Activated gamma-delta T cell (primary cell): Measurements from ENCODE around the gene SELENOF.
"Not testable (repeated sequence)": the region's sequence is repeated elsewhere in the genome, so short reads cannot be mapped to it uniquely, and the experiment has no call there.

Experiments
- DNase-seq: peaks from one replicate; lab custom pipeline; 2025; lab: John Stamatoyannopoulos, UW

The SELENOF gene

DNA sequence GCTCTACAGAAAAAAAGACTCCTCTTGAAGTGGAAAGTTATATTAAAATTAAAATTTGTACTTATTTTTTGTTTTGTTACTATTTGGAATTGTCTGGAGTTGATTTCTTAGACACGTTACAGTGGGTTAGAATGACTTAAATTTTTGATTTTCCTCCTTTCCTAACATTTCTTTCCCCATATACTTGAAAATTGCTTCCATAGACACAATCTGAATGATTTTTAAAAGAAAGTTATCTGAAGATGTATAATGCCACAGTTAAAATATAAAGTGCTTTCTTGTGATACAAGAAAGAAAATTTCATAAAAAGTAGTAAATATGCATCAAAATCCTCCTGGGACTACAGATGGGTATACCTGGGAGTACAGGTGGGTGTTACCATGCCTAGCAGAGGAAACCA is 2.8 kb upstream of the SELENOF start:
- no peak for DNase-seq

DNA sequence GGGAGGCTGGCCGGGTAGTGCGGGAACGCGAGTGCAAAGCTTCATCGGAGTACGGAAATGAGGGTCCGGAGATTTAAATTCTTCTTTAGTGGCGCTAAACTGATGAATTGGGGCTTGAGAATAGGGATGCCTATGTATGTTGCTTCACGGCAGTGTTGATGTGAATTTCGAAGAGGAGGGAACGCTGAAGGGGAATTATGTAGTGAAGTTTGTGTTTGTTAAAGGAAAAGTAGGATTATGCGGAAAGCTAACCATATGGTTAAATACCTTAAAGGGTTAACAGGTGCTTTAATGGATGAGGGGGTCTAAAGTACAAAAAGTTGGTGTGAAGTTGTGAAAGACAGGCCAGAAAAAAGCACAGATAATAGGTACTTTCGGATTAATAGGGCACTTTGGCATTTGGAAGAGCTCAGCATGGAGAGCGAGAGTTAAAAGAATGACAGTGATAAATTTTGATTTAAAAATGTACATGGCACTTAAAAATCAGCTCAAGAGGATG is 1.9 kb upstream of the SELENOF start:
- no peak for DNase-seq

DNA sequence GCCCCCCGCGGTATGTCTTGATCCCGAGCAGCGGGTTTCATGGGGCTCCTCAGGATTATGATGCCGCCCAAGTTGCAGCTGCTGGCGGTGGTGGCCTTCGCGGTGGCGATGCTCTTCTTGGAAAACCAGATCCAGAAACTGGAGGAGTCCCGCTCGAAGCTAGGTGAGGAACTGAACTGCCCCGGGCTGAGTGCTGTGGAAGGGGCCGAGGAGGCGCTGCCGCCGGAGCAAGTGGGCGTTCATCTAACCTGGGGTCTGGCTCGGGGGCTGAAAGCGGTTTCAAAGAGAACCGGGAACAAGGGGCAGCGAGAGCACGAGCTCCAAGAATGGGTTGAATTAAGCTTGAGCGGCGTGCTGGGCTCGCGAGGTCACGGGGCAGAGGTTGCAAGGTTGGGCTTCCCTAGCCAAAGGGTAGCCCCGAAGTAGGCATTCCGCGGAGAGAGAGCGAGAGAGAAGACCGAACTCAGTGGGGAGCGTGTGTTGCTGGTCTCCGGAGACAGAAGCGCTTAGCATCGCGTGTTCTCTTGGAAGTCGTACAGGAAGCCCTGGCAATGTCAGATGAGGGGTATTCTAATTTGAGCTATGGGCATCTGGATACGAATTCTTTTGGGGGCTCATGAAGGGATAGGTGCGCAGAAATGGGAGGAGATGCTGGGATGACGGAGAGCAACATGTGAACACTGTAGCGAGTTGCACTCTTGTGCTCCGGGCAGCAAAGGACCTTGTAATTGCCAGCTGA is 1.2 kb upstream of the SELENOF start:
- DNase-seq: peak; percentile 31

DNA sequence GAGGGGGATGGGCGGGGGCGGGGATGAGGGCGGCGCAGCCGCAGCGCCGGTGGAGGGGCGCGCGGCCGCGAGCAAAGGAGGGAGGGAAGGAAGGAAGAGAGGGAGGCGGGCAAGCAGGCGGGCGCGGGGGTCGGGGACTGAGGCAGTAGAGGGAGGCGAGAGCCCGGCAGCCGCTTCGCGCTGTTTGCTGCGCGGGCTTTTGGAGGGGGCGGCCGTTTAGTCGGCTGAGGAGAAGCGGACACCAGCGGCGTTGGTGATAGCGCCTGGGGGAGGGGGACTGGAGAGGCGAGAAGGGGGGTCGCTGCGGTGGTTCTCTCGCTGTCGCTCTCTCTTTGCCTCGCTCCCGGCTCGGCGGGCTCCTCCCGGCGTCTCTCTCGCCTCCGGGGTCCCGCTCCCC is 673 bp upstream of the SELENOF start, which contains the start of gene HS2ST1:
Gene HS2ST1 (plus strand): TSS at position 35 of the 397 bp plus-strand sequence.
- peak; percentile 92 for DNase-seq

DNA sequence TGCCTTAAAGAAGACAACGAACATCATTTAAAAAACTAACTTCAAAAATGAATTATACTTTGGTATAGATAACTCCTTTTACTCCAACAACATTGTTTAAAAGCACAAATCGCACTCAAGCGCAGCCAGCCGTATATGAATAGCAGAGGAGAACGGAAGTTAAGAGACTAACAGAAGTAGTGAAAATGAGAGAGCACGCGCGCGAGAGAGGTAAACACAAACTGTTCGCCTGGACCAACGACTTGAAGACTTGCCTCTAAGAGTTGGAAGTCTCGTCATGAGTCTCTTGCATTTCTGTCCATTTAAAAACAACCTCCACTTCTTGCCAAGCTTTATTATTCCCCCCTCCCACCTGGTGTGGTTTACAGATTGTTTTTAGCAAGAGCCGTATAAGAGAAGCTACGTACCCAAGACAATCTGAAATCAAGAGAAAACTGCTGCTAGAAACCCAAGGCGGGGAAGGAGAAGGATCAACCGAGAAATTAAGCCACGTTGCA is 479 bp downstream of the SELENOF start:
- DNase-seq: no peak

DNA sequence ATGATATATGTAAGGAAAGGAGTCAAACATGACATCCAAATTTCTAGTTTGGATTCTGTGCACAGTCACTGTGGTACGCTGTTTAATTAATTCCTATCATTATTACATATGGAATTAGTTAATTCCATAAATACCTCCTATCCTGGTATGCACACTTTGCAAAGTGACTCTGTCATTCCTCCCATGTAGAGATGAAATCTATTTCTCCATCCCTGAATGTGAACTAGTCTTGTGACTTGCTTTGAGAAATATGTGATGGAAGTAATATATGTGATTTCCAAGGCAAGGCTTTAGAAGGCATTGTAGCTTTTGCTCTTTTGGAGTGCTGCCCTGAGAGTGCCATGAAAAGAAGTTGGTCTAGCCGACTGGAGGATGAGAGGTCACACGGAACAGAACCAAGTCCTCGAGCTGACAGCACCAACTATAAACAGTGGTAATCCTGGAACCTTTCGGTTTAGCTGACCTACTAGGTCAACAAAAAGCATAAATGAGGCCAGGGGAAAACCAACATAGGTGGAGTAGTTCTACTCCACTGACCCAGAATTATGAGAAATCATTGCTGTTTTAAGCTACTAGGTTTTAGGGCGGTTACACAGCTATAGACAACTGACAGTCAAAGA is 1.5 kb downstream of the SELENOF start:
- DNase-seq: no peak

DNA sequence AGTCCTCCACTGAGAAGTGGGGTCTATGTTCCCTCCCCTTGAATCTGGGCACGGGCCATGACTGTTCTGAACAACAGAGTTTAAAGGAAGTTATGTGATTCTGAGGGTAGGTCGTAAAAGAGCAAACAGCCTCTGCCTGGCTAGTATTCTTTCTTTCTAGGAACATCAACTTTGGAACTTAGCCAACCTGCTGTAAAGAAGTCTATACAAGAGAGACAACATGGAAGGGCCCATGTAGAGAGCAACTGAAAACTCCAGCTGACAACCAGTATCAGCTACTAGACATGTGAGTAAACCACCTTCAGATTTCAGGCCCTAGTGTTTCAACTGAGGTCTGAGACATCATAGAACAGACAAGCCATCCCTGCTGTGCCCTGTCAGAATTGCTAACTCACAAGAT is 7.5 kb downstream of the SELENOF start:
- no peak for DNase-seq

DNA sequence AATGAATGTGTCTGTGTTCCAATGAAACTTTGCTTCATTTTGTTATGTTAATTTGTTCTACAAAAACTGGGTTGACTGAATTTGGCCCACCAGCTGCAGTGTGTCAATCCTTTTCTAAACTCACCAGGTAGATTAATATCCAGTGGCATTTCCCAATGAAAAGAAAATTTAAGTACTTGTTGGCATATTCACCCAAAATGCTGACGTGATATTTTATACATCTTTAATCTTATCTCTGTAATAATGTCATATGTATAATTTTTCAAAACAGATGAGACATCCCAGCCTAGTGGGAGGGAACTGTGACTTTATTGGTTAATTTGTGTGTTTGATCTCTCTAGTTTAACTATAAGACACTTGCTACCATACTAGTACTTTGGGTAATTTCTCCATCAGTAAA is 8.1 kb downstream of the SELENOF start:
- no peak for DNase-seq

DNA sequence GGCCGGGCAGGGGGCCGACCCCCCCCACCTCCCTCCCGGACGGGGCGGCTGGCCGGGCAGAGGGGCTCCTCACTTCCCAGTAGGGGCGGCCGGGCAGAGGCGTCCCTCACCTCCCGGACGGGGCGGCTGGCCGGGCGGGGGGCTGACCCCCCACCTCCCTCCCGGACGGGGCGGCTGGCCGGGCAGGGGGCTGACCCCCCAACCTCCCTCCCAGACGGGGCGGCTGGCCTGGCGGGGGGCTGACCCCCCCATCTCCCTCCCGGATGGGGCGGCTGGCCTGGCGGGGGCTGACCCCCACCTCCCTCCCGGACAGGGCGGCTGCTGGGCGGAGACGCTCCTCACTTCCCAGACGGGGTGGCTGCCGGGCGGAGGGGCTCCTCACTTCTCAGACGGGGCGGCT is 14.5 kb downstream of the SELENOF start:
- DNase-seq: not testable (repeated sequence)

DNA sequence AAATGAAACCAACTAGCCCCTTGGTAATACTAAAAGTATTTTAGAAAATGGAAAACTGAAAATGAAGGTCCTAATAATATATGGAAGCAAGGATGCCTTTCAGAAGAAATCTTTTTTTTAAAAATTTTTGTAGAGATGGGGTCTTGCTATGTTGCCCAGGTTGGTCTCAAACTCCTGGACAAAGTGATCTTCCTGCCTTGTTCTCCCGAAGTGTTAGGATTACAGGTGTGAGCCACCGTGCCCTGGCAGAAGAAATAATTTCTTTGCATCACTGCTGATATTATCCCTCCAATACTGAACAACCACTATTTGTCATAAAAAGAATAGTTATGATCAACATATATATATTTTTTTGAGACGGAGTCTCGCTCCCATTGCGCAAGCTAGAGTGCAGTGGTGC is 25.6 kb downstream of the SELENOF start:
- no peak for DNase-seq

DNA sequence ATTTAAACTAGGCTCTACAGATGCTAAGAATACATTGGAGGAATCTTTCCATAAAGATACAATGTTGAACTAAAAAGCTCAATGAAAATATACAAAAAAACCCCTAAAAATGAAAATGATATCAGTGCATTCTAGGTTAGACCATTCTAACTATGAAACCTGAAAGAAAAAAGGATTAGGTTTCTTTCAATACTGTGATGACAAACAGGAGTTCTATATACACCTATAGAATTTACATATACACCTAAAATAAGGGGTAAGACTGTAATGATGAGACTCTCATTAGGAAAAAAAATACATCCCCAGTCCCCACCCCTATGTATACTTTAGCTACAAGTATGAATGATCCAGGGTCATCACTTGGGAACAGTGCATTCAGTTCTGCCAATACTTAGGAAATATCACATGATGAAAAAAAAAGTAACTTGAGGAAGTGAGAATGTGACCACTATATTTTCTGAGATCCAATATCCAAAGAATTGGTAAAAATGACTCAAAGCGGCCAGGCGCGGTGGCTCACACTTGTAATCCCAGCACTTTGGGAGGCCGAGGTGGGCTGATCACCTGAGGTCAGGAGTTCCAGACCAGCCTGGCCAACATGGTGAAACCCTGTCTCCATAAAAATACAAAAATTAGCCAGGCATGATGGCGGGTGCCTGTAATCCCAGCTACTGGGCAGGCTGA is 26.3 kb downstream of the SELENOF start:
- DNase-seq: no peak

DNA sequence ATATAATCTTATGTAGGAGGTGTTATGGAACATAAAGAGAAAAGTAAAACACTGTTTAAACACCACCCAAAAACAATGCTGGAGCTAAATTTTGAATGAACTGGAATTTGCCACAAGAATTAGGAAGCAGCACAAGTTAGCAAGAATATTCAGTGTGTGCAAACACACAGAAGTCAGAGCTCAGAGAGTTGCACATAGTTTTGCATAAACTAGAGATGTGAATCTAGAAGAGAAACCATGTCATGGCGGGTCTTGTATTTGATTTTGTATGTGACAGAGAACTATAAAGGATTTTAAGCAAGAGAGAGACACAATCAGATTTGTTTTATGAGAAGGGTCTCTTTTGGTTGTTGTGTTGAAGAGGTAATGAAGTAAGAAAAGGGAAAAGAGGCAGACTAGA is 38.2 kb downstream of the SELENOF start:
- no peak for DNase-seq

DNA sequence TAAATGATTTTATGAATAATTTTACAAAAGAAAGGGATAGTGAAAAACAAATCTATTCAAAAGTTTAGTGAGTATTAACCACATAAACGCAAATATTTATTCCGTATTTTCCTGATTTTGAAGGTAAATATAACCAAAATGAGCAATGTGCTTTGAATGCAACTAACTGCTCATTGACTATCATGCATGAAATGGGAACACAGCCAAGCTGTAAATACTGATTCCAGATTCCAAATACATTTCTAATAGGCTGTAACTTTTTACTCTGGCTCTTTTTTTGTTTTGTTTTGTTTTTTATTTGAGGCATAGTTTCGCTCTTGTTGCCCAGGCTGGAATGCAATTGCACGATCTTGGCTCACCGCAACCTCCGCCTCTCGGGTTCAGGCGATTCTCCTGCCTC is 41.8 kb downstream of the SELENOF start:
- DNase-seq: no peak

DNA sequence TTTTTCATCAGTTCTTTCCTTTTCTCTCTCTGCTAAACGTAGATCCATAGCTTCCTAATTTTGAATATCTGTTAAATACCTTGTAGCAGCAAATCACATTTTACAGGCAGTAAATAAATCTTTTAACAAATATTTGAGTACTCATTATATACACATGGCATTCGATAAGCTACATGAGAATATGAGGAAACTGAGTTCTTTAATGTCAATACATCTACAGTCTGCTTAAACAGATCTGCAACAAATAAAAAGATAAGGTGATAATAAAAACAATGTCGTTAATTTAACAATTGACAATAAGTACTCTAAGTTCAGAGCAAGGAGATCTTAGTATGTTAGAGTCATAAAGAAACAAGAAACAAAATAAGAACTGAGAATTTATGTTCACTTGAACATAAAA is 42.9 kb downstream of the SELENOF start:
- no peak for DNase-seq

DNA sequence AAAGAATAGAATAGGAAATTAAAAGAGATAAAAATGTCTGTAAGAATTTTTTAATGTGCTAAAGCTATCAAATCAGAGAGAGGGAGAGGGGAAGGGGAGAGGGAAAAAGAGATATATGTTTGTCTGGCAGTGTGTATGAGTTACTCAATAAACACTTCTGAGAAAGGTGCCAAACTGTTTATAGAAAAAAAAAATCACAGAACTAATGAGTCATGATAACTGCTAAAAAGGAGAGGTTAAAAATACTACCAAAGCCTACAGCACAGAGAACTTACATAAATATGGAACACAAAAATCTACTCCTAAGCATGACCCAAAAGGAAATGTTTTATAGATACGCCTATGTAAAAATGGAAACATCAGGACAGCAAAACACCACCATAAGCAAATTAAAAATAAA is 45.4 kb downstream of the SELENOF start:
- DNase-seq: no peak

DNA sequence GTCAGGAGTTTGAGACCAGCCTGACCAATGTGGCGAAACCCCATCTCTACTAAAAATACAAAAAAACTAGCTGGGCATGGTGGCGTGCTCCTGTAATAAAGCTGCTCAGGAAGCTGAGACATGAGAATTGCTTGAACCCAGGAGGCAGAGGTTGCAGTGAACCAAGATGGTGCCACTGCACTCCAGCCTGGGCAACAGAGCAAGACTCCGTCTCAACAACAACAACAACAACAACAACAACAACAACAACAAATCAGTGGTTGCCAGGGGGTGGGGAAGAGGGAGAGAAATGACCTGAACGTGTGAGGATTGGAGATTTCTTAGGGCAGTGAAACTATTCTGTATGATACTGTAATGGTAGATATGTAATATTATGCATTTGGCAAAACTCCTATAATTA is 46.6 kb downstream of the SELENOF start:
- not testable (repeated sequence) for DNase-seq

DNA sequence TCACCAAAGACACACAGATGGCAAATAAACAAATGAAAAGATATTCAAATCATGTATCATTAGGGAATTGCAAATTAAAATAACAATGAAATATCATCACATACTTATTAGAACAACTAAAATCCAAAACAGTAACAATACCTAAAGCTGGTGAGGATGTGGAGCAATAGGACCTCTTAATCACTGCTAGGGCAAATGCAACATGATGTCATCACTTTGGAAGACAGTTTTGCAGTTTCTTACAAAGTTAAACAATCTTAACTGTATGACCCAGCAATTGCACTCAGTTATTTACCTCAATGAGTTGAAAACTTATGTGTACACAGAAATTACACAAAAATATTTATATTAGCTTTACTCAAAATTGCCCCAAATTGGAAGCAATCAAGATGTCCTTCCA is 47.3 kb downstream of the SELENOF start:
- no peak for DNase-seq

DNA sequence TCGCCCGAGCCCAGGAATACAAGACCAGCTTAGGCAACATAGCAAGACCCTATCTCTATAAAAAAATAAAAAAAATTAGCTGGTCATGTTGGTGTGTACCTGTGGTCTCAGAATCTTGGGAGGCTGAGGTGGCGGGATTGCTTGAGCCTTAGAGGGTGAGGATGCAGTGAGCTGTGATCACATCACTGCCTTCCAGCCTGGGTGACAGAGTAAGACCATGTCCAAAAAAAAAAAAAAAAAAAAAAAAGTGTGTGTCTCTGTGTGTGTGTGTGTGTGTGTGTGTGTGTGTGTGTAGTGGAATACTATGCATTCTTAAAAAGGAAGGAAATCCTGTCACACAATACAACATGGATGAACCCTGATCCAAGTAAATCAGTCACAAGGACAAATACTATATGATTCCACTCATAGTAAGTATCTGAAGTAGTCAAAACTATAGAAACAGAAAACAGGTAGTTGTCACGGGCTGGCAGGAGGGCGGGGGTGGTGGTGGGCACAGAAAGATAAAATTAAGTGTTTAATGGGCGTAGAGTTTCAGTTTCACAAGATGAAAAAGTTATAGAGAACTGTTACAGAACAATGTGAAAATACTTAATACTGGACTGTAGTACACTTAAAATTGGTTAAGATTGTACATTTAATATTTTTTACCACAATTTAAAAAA is 47.8 kb downstream of the SELENOF start:
- DNase-seq: no peak

DNA sequence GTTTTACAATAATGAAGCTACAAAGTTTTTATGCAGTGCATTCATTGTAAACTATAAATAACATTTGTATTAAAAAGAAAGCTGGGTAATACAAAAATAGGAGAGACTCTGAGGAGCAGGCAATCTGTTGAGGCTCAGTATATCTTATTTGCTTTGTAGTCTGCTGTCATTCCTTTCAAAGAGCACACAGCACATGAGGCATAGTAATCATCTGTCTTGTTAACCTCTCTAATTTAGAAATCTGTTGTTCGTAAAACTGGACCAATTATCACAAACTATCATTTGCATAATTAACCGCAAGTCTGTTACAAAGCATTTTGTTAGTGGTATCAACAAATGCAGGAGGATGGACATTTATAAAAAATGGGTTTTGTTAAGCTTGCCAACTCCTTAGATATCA is 51.0 kb downstream of the SELENOF start:
- DNase-seq: no peak

DNA sequence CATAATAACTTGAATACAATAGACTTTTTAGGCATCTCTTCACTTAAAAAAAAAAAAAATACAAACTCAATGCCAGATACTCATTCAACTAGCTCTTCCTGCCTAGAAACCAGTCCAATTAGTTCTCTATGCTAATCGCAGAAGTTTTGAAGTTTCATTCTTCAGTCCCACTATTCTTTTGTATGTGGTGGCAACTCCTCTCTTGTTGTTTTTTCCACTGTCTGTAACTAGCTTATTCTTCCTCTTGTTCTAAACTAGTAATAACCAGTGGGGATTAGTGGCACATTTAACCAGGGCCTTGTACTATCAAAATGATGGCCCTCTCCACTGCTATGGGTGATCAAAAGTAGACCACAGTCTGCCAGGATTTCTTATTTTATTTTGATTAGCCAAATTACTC is 52.5 kb downstream of the SELENOF start:
- no peak for DNase-seq

DNA sequence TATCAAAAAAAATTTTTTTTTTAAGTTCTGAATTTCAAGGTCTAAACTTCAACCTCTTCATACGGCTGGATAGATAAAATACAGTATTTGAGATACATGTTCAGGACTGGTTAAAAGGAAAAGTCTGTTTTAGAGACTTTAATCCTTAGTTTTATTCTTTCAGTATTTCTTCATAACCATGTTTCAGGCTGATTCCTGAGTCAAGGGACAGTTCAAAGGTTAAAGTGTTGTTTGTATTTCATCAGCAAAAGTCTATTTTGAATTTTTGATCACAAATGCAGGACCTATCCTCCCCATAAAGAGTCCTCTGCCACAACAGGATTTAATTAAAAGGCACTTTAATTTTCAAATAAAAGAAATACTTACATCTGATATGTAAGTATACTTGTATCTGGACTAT is 53.5 kb downstream of the SELENOF start:
- DNase-seq: no peak

DNA sequence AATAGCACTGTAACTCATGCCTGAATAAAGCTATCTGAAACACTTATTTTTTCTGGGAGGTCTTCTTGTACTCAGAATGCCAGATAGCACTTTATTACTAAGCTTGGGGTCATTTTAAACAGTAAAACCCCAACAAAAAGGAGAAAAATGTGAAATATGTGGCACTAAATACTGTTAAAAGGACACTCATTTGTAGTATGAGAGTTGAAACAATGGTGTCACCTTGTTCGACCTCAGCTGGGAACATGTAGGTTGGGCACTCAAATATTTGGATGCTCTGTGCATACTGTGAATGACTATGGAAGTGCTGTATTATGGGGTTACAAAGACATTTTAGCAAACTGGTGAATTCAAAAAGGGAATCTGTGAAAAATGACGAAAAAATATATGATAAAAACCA is 53.9 kb downstream of the SELENOF start:
- DNase-seq: no peak
